C4-2B (cell line): ENCODE data around the gene CEACAM6.

Experiments used
- H3K27ac ChIP-seq: fragments of 450-650 bp; 2 replicates; pipeline ENCODE4 v1.5.1; 2017
- CTCF ChIP-seq: fragments of 450-650 bp; conservative IDR thresholded peaks from 2 replicates; pipeline ENCODE4 v1.5.1; 2017; ENCODE audit warnings: mild to moderate bottlenecking
- ZFX ChIP-seq: fragments of 450-650 bp; IDR thresholded peaks from 2 replicates; pipeline ENCODE4 v1.6.1; 2017

Gene CEACAM6

GRCh38 chr19:41792513-41793413 is 37.4 kb downstream of the CEACAM6 start:
- H3K27ac ChIP-seq: no peak overlapping the region
- TF ChIP-seq CTCF: peak; percentile 79
- no peak for TF ChIP-seq ZFX

DNA sequence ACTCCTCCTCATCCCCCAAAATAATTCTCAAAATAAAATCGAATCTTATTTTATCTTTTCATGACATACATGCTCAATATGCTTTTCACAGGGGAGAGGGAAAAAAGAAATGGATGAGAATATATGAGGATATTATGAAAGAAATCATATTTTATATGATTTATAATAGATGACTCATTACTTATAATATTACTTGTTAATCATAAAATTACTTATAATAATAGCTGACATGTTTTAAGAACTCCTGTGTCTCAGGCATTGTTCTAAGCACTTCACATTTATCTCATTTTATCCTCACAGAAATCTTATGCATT is 38.0 kb downstream of the CEACAM6 start:
- TF ChIP-seq CTCF (peak; percentile 53), ZFX (no peak)

DNA sequence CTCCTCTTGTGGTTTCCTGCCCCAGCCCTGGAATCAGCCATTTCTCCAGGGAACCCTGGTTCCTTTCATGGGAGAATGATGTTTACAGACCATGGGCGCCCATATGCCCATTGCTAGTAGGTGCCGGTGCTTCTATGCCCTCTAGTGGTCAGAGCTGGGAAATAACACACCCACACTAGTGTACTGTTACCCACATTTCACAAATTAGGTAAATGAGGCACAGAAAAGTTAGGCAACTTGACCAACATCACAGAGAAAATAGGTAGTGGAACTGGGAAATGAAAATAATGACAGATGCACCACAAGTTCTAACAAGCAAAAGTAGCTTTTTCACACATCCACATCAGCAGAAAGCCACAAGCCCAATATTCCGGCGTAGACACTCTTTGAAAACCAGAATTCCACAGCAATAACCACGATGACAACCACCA is 39.7 kb downstream of the CEACAM6 start:
- H3K27ac ChIP-seq: no peak overlapping the region
- TF ChIP-seq CTCF (peak; percentile 85), ZFX (no peak)

More for the DNA sequence above, 38.0 kb downstream of the CEACAM6 start:
- H3K27ac ChIP-seq: no peak overlapping the region

- no peak within 1 kb of the TSS for H3K27ac ChIP-seq
- no peak for TF ChIP-seq ZFX
- TF ChIP-seq CTCF: no peak
These were observed 41.0 kb downstream of the CEACAM6 start, which contains the start of gene CEACAM3 for GRCh38 chr19:41796362-41796761. CEACAM3 (plus strand) TSS chr19:41796587; CDS start chr19:41796678, 91 bp downstream.

DNA sequence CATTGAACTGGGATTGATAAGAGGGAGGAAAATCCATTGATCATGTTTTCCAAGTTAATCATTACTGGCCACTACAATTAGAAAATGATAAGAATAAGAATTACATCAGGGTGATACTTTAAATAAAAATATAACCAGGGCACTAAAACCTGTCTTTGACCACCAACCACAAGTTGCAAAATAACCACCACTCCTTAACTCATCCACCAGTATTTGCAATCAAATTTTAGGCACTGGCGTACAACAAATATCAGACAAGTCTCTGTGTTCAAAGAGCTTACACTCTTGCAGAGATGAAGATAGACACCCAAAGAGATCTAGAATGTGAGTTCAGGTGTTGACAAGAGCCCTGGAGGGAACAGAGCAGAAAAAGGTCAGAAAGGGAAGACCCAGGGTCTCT is 41.6 kb downstream of the CEACAM6 start:
- H3K27ac ChIP-seq: no peak overlapping the region
- TF ChIP-seq ZFX (no peak), CTCF (no peak)

DNA sequence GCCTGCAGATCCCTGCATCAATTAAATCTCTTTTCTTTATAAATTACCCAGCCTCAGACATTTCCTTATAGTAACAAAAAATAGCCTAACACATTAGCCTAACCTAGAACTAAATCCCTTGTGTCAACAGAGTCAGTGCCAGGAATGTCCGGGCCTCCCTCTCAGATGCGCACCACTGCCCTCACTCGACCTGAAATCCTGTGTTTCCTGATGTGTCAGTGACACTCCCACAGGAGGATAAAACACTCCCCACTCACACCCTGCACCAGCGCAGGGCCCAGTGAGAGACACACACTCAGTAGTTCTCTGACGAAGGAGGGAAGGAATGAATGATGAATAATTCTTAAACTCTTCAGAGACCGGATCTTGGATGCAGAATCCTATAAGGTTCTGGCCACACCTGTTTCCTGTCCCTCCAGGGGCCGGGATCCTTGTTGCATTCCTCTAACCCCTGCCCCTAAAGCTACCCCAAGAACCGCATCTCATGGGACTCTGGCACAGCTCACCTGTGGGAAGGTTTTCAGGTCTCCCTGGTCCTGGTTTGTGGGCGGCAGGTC is 44.2 kb downstream of the CEACAM6 start:
- TF ChIP-seq CTCF: no peak
- no peak for TF ChIP-seq ZFX
- no peak overlapping the region for H3K27ac ChIP-seq

DNA sequence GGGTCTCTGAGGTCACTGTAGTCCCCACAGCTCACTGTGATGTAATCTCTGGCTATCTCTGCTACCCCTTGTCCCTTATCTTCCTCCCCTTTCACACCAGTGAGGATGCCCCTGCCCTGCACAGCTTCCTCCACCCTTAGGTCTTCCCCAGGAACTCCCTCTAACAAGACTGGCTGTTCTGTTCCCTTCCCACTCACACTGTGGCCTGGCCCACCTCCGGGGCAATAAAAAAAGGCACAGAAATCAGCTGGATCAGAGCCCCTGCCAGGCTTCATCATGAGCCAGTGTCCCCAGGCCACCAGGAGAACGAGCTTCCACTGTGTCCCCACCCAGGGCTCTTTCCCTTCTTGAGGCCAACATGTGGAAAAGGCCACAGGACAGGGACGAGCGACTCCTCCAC is 45.7 kb downstream of the CEACAM6 start:
- no peak for TF ChIP-seq ZFX
- no peak for TF ChIP-seq CTCF
- no peak overlapping the region for H3K27ac ChIP-seq
